PC-9 (cell line): Measurements from ENCODE around the gene DYRK3.

Source experiments
- CTCF ChIP-seq: fragments of 200-600 bp; sonication (generic); conservative IDR thresholded peaks from 2 replicates; pipeline ENCODE4 v1.6.1; 2017; ENCODE audit warnings: mixed run types, antibody characterized with exemption, mild to moderate bottlenecking, moderate library complexity
- EZH2 ChIP-seq: fragments of 200-600 bp; sonication (generic); IDR thresholded peaks from 2 replicates; pipeline ENCODE4 v1.8.0; 2017; ENCODE audit warnings: antibody characterized with exemption, low read depth

- no peak for TF ChIP-seq CTCF
- TF ChIP-seq EZH2 = no peak
Observed at GRCh38 chr1:206693592-206693991, 58.3 kb downstream of the DYRK3 start.
